ENCODE data around the gene PSMD1.
"Not testable (repeated sequence)": the region's sequence is repeated elsewhere in the genome, so short reads cannot be mapped to it uniquely, and the experiment has no call there.

PSMD1 gene

GRCh38 chr2:231161252-231161839 is 104.7 kb downstream of the PSMD1 start:
- DNase-seq (ENCODE audit: low read depth) = no peak

GRCh38 chr2:231161877-231162329 is 105.2 kb downstream of the PSMD1 start:
- peak; percentile 98 for DNase-seq (ENCODE audit: low read depth)

GRCh38 chr2:231163011-231163410 is 106.3 kb downstream of the PSMD1 start:
- DNase-seq (ENCODE audit: low read depth) = no peak

- no peak for DNase-seq (ENCODE audit: low read depth)
Measured at GRCh38 chr2:231163414-231164095, 106.9 kb downstream of the PSMD1 start.

GRCh38 chr2:231167745-231168459 is 111.2 kb downstream of the PSMD1 start:
- no peak for DNase-seq (ENCODE audit: low read depth)

GRCh38 chr2:231168460-231169139 is 111.9 kb downstream of the PSMD1 start:
- no peak for DNase-seq (ENCODE audit: low read depth)

GRCh38 chr2:231169488-231169887 is 112.8 kb downstream of the PSMD1 start:
- no peak for DNase-seq (ENCODE audit: low read depth)

GRCh38 chr2:231170055-231170454 is 113.4 kb downstream of the PSMD1 start:
- DNase-seq (ENCODE audit: low read depth) = no peak

- DNase-seq (ENCODE audit: low read depth) = no peak
Measured at GRCh38 chr2:231172025-231172424, 115.4 kb downstream of the PSMD1 start.

- DNase-seq (ENCODE audit: low read depth) = no peak
Measured at GRCh38 chr2:231174211-231174651, 117.6 kb downstream of the PSMD1 start.

GRCh38 chr2:231176066-231176465 is 119.4 kb downstream of the PSMD1 start:
- no peak for DNase-seq (ENCODE audit: low read depth)

GRCh38 chr2:231177156-231178025 is 120.7 kb downstream of the PSMD1 start:
- no peak for DNase-seq (ENCODE audit: low read depth)

- not testable (repeated sequence) for DNase-seq (ENCODE audit: low read depth)
Measured at GRCh38 chr2:231178805-231179204, 122.1 kb downstream of the PSMD1 start.

GRCh38 chr2:231181860-231182512 is 125.3 kb downstream of the PSMD1 start:
- DNase-seq (ENCODE audit: low read depth) = no peak

- DNase-seq (ENCODE audit: low read depth) = no peak
Measured at GRCh38 chr2:231182513-231182899, 125.8 kb downstream of the PSMD1 start.

GRCh38 chr2:231183851-231184250 is 127.2 kb downstream of the PSMD1 start:
- DNase-seq (ENCODE audit: low read depth) = no peak

- no peak for DNase-seq (ENCODE audit: low read depth)
Measured at GRCh38 chr2:231184319-231184718, 127.7 kb downstream of the PSMD1 start.

GRCh38 chr2:231185050-231185725 is 128.5 kb downstream of the PSMD1 start:
- no peak for DNase-seq (ENCODE audit: low read depth)

- no peak for DNase-seq (ENCODE audit: low read depth)
Measured at GRCh38 chr2:231185886-231186285, 129.2 kb downstream of the PSMD1 start.

- no peak for DNase-seq (ENCODE audit: low read depth)
Measured at GRCh38 chr2:231186325-231186724, 129.7 kb downstream of the PSMD1 start.

Data from non-pigmented ciliary epithelial cell (primary cell).